GM12878 (cell line): ENCODE data around the gene PTGS1. TPM values are rescaled to one million over a fixed set of nuclear protein-coding genes. Genes with fewer than 3 reads are reported as not detected.

Source experiments
- ATAC-seq: fragments of 200-7000 bp; cut with Tn5 transposase; 3 replicates; pipeline ENCODE4 v1.9.1; 2020; ENCODE audit warnings: mild to moderate bottlenecking, moderate library complexity
- BruUV-seq: library from RNA; stranded (reverse); fragments of 400-500 nt; replicated peaks from 2 replicates; lab custom pipeline; 2021; lab: Mats Ljungman, UMichigan
- CTCF ChIA-PET: fragments of 300-600 bp; sonication (Branson Sonifier 250); formaldehyde crosslinking; extraction: SDS; loops from one replicate; lab custom pipeline; 2021; ENCODE audit warnings: inconsistent platforms; lab: Yijun Ruan, JAX
- POLR2A ChIA-PET: fragments of 350-600 bp; formaldehyde crosslinking; extraction: SDS; loops from one replicate; lab custom pipeline; 2021; ENCODE audit warnings: inconsistent platforms; lab: Charles Lee
- RAD21 ChIA-PET: fragments of 300-600 bp; sonication (Branson Sonifier 250); formaldehyde crosslinking; loops from one replicate; lab custom pipeline; 2023; ENCODE audit warnings: antibody characterized with exemption; ENCODE audit not compliant: unreplicated experiment; lab: Charles Lee
- SMC1A ChIA-PET: fragments of 300-600 bp; sonication (Branson Sonifier 250); formaldehyde crosslinking; loops from one replicate; lab custom pipeline; 2023; ENCODE audit not compliant: unreplicated experiment, uncharacterized antibody; lab: Charles Lee
- DNase-seq: peaks from one replicate; pipeline ENCODE4 v3.0.0-alpha.2; 2011; ENCODE audit warnings: low read depth, low spot score
- FAIRE-seq: peaks from 3 replicates; lab custom pipeline; 2011; peaks lifted over from hg19 to GRCh38; lab: Jason Lieb, UNC
- H2AFZ ChIP-seq: 2 replicates; pipeline ENCODE4 v1.6.0; 2011; ENCODE audit warnings: low read depth, low read length, control low read depth; ENCODE audit not compliant: control insufficient read depth
- H3K27ac ChIP-seq: 2 replicates; pipeline ENCODE4 v1.5.1; 2011; ENCODE audit warnings: control low read depth; ENCODE audit not compliant: control insufficient read depth, insufficient read depth
- H3K27me3 ChIP-seq, 2 experiments: replicated peaks in 1 of 2; 2 replicates each; pipeline versions ENCODE4 v1.6.0 to v1.6.1; 2011; ENCODE audit warnings: low read length in 1 of 2; ENCODE audit not compliant: control insufficient read depth in 2 of 2, insufficient read depth in 2 of 2
- H3K36me3 ChIP-seq, 2 experiments: 2 replicates each; pipeline ENCODE4 v1.5.1; 2011; ENCODE audit warnings: low read length in 1 of 2; ENCODE audit not compliant: control insufficient read depth in 2 of 2, insufficient read depth in 2 of 2
- H3K4me1 ChIP-seq: 2 replicates; pipeline ENCODE4 v1.6.1; 2011; ENCODE audit warnings: mild to moderate bottlenecking, low read length, moderate library complexity, mixed read lengths; ENCODE audit not compliant: control insufficient read depth, insufficient read depth
- H3K4me2 ChIP-seq: 2 replicates; pipeline ENCODE4 v1.6.0; 2011; ENCODE audit warnings: control low read depth; ENCODE audit not compliant: control insufficient read depth, insufficient read depth
- H3K4me3 ChIP-seq: fragments of 200-600 bp; sonication (generic); 2 replicates; pipeline ENCODE4 v1.5.1; 2016
- H3K79me2 ChIP-seq: 2 replicates; pipeline ENCODE4 v1.6.0; 2011; ENCODE audit warnings: low read length; ENCODE audit not compliant: control insufficient read depth, insufficient read depth
- H3K9ac ChIP-seq: 2 replicates; pipeline ENCODE4 v1.8.0; 2011; ENCODE audit warnings: low read length, control low read depth, mixed read lengths; ENCODE audit not compliant: control insufficient read depth, insufficient read depth
- H3K9me3 ChIP-seq: replicated peaks from 3 replicates; pipeline ENCODE4 v1.5.1; 2011; ENCODE audit warnings: mild to moderate bottlenecking, low read length; ENCODE audit not compliant: control insufficient read depth, insufficient read depth
- H4K20me1 ChIP-seq: 2 replicates; pipeline ENCODE4 v1.6.0; 2011; ENCODE audit not compliant: control insufficient read depth, insufficient read depth
- CBFB ChIP-seq: IDR thresholded peaks from 2 replicates; pipeline ENCODE4 v1.6.1; 2016; ENCODE audit warnings: antibody characterized with exemption, low read depth
- RUNX3 ChIP-seq: IDR thresholded peaks from 2 replicates; pipeline ENCODE4 v1.6.1; 2012; ENCODE audit warnings: low read length, inconsistent platforms
- ZBTB40 ChIP-seq: fragments of 450-650 bp; IDR thresholded peaks from 2 replicates; pipeline ENCODE4 v1.6.1; 2016; ENCODE audit warnings: mild to moderate bottlenecking, moderate library complexity, borderline replicate concordance
- WGBS: methylation state at CpG from one replicate; pipeline ENCODE4 v1.1.6; 2016; ENCODE audit warnings: low lambda C conversion rate; ENCODE audit not compliant: insufficient replicate concordance, insufficient coverage; ENCODE audit errors: missing lambda C conversion rate; 5-methylcytosine and 5-hydroxymethylcytosine counted together
- in situ Hi-C: fragments of 300-500 bp; cut with MboI; formaldehyde crosslinking; loops from 9 replicates; pipeline ENCODE4 v1.14.3; 2018; ENCODE audit warnings: mixed read lengths
- intact Hi-C: fragments of 100-400 bp; cut with micrococcal nuclease; formaldehyde crosslinking; loops from one replicate; pipeline ENCODE4 v1.14.2; 2022; ENCODE audit not compliant: unreplicated experiment
- polyA plus RNA-seq, 11 experiments: library from polyadenylated mRNA; depleted of rRNA in 4 of 11; unstranded in 6 of 11; stranded (reverse) in 5 of 11; fragments of >200 nt; fragmentation: Nextera tagmentation in 4 of 11; fragmentation: Illumina TruSeq in 1 of 11; extraction: Ambion mirVana in 4 of 11; extraction: Trizol in 1 of 11; gene quantifications; 1 replicate in 1 of 11; 2 replicates in 10 of 11; pipeline versions ENCODE4 v1.2.1 to v1.2.3, GENCODE V29; 2011 to 2016; ENCODE audit warnings: inconsistent platforms in 2 of 11, missing spikeins in 2 of 11, low read depth in 1 of 11
- total RNA-seq, 4 experiments: library from RNA; depleted of rRNA in 3 of 4; stranded (reverse); fragments of >200 nt in 3 of 4; fragmentation: Illumina TruSeq in 1 of 4; extraction: Trizol in 1 of 4; gene quantifications; 2 replicates each; pipeline versions ENCODE4 v1.2.1 to v1.2.3, GENCODE V29; 2013 to 2021

The PTGS1 gene
- total and polyA plus RNA-seq, 10 of the 15 experiments (the other 5 are each of a cell fraction or from before 2014, with no cell fraction given), result 0.16 to 2.8 (median 0.96) TPM

DNA sequence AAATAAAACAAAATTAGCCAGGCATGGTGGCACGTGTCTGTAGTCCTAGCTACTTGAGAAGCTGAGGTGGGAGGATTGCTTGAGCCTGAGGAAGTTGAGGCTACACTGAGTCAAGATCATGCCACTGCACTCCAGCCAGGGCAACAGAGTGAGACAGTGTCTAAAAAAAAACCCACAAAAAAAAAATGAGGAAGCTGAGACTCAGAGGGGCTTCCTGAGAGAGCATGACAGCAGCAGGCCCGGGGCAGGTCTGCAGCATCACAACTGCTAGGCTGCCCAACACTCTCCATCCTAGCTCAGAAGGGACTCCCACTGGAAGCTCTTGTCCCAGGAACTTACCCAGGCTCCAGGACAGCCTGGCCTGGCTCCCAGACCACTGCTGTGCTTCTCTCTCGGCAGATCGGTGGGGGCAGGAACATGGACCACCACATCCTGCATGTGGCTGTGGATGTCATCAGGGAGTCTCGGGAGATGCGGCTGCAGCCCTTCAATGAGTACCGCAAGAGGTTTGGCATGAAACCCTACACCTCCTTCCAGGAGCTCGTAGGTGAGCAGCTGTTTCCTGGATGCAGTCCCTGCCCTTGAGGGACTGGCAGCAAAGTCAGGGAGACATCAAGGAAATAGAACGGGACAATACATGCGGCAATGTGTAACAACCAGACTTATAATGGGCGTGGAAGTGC, 19.1 kb downstream of the PTGS1 start (continued):
- TF ChIP-seq ZBTB40 (no peak), RUNX3 (peak; percentile 36; the same call in 1 of the 2 replicates)

- no peak for TF ChIP-seq CBFB
- TF ChIP-seq, all 136 proteins: peak for 0
- intact Hi-C loops, result no loop called here
- POLR2A ChIA-PET, result no interaction called here
Observed at GRCh38 chr9:122392284-122392683, 21.5 kb downstream of the PTGS1 start.

More at GRCh38 chr9:122392284-122392683, 21.5 kb downstream of the PTGS1 start:
- H3K27ac ChIP-seq, result no peak overlapping the region
- RAD21 ChIA-PET, result no interaction called here
- no peak for ATAC-seq
- H3K9ac ChIP-seq, result no peak overlapping the region
- H3K79me2 ChIP-seq, result no peaks in the 10 kb centered on the region
- in situ Hi-C loops, result no loop called here
- CTCF ChIA-PET, result no interaction called here
- H3K36me3 ChIP-seq, result no peaks in the 10 kb centered on the region
- no peak overlapping the region for H3K4me3 ChIP-seq
- BruUV-seq, result no TSS peak
- SMC1A ChIA-PET, result no interaction called here
- H3K9me3 ChIP-seq, result no peaks in the 10 kb centered on the region
- H2AFZ ChIP-seq, result no peak overlapping the region
- no peak for DNase-seq
- no peak overlapping the region for H3K4me2 ChIP-seq
- 63% methylated on average over 9 of the region's 9 CpGs for WGBS
- no peak for FAIRE-seq
- H3K27me3 ChIP-seq, result no peaks in the 10 kb centered on the region; a peak in 1 of 4 replicates
- peaks cover 8% of the 10 kb centered on the region for H3K4me1 ChIP-seq
- H4K20me1 ChIP-seq, result no peaks in the 10 kb centered on the region
